Stimulated activated CD8-positive, alpha-beta memory T cell treated with anti-CD3 and anti-CD28 coated beads, Interleukin-12 subunit alpha, Interleukin-12 subunit beta, amount 100 ng/mL, for 24 hours (primary cell): ENCODE data around the gene PPM1G.
A peak's percentile ranks its signal among the peaks of the same experiment; 100 is the strongest.
"Not testable (repeated sequence)": the region's sequence is repeated elsewhere in the genome, so short reads cannot be mapped to it uniquely, and the experiment has no call there.

Experiments used
- DNase-seq: peaks from one replicate; pipeline ENCODE4 v3.0.0-alpha.2; 2020; ENCODE audit errors: extremely low read depth

PPM1G gene

GRCh38 chr2:27376151-27376865, 33.1 kb downstream of the PPM1G start:
- DNase-seq, result no peak

GRCh38 chr2:27375513-27376099, 33.8 kb downstream of the PPM1G start:
- DNase-seq, result no peak

GRCh38 chr2:27373567-27373966, 35.8 kb downstream of the PPM1G start:
- DNase-seq, result no peak

GRCh38 chr2:27372937-27373336, 36.5 kb downstream of the PPM1G start:
- DNase-seq, result no peak

DNA sequence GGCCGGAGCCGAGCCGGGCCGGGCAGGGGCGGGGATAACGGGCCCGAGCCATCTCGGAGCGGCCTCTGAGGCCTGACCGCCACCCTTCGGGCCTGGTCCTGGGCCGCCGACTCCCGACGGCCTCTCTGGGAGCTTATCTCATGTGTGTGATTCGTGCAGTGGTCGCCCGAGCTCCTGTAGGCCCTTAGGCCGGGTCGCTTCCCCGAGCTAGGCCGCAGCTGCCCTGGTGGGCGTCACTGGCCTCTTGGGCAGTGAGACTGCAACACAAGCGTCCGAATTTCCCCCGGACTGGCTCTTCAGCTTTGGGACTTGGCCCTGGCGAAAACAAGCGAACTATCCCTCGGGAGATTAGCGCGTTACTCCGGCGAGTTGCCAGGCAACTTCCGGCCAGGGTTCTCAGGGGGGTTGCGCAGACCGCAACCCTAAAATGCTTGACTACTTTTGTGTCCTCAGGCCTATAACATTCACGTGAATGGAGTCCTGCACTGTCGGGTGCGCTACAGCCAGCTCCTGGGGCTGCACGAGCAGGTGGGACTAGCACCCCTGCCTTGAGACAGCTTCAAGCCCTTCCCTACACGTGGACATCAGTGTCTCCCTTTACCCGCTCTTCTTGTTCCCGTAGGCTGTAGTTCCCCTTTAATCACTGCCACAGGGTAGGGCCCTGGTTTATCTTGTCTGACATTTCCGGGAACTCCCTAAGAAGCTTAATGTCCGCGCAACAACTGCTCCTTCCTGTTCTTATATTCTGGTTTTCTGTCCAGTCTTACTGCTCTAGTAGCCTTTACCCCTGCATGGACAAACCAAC, 38.4 kb downstream of the PPM1G start:
- DNase-seq, result no peak

DNA sequence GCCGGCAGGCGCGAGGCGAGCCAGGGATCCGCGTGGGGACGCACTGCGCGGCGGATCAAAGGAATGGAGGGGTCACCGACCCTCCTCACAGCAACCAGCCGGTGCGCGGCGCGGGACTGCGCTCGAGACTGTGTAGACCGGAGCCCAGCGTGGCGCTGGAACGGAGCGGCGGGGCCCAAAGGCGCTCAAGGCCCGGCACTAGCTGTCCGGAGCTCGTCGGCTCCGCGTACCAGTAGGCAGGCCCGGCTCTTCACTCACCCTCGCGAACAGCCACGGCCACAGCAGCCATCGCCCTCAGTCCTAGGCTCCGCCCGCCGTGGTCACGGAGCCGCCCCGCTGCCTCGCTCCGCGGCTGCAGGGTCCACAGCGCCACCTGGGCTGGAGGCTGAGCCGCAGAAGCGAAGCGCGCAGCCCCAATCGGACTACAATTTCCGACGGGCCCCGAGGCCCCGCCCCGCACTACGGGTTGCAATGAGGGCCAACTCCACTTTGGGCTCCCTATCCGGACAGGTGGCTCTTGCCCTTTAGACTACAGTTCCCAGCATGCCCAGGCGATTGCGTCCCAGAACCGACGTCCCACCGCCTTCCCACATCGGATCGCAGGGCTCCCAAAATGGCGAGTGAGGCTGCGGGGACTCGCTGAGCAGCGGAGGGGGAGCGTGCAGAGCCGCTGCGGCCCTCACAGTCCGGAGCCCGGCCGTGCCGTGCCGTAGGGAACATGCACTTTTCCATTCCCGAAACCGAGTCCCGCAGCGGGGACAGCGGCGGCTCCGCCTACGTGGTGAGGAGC, 39.2 kb downstream of the PPM1G start, which contains the start of the genes EIF2B4 and SNX17:
TSS of gene EIF2B4 (minus strand) at position 313 of the 790 bp plus-strand sequence. CDS start at position 289, 24 bp downstream.
TSS of gene SNX17 (plus strand) at position 591 of the 790 bp plus-strand sequence. CDS start at position 719, 128 bp downstream.
- peak; percentile 96 for DNase-seq

- no peak for DNase-seq
These were observed 39.8 kb downstream of the PPM1G start for GRCh38 chr2:27369471-27370025.

DNA sequence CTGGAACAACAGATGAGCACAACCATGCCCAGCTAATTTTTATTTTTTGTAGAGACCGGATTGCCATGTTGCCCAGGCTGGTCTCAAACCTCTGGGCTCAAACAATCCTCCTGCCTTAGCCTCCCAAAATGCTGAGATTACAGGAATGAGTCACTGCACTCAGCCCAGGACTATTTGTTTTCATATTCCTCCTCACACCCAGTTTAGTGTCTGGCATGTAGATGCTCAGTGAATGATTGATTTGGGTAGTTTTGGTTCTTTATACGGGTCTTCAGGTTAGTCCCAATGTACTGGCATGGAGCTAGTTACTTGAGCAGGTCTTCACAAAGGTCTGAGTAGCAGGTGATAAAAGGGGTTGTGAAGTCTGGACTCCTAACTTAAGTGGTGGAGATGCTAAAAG, 45.5 kb downstream of the PPM1G start:
- DNase-seq, result no peak

DNA sequence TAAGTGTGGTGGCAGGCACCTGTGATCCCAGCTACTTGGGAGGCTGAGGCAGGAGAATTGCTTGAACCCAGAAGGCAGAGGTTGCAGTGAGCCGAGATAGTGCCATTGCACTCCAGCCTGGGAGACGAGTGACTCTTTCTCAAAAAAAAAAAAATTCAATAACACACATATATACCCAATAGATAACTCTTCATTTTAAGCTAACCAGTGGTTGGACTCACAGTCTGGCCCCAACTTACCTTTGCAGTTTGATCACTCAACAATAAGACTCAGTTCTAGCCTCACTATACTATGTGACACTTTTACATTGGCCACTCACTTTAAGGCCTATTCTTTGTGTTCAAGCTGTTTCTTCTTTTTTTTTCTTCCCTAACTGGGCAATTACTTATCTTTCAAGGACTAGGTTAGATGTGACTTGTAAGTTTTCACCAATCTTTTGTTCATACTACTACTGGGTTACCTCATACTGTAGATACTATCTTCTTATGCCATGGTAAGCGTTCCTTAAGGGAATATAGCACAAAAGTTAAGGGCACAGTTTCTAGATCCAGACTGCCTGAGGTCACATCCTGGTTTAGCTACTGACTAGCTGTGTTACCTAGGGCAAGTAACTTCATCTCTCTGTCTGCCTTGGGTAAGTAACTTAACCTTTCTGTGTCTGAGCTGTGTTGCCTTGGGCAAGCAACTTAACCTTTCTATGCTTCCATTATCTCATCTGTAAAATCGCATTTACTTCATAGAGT, 46.5 kb downstream of the PPM1G start:
- no peak for DNase-seq

- peak; percentile 83 for DNase-seq
These were observed 52.8 kb downstream of the PPM1G start, which contains the start of gene GTF3C2 for GRCh38 chr2:27356382-27357181. TSS of gene GTF3C2 (minus strand) at chr2:27356764. CDS start at chr2:27343554, 13,210 bp downstream.

DNA sequence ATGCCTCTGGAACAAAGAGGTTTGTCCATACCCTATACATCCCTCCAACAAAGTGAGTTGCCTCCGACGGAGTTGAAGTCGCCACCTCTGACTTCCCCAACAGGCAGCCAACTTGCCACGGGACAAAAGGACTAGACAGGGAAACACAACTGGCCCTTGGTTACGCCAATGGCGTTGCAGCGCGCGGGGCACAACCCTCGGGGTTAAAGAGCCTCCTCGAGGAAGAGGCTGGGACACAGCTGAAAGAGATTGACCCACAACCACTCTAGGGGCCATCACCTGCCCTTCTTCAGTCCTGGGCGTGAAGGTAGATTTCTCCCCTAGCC, 53.4 kb downstream of the PPM1G start:
- DNase-seq, result no peak

GRCh38 chr2:27354597-27354927, 54.8 kb downstream of the PPM1G start:
- no peak for DNase-seq

- DNase-seq, result no peak
These were observed 55.4 kb downstream of the PPM1G start for GRCh38 chr2:27353762-27354596.

DNA sequence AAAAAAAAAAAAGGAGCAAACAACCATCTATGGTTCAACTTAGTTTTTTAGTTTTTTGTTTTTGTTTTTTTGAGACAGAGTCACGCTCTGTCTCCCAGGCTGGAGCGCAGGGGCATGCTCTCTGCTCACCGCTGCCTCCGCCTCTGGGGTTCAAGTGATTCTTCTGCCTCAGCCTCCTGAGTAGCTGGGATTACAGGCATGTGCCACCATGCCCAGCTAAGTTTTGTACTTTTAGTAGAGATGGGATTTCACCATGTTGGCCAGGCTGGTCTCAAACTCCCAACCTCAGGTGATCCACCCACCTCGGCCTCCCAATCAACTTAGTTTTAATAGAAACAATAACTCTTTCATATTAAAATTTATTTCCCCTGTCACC, 56.0 kb downstream of the PPM1G start:
- not testable (repeated sequence) for DNase-seq

- DNase-seq, result no peak
These were observed 57.4 kb downstream of the PPM1G start for GRCh38 chr2:27351802-27352598.

DNA sequence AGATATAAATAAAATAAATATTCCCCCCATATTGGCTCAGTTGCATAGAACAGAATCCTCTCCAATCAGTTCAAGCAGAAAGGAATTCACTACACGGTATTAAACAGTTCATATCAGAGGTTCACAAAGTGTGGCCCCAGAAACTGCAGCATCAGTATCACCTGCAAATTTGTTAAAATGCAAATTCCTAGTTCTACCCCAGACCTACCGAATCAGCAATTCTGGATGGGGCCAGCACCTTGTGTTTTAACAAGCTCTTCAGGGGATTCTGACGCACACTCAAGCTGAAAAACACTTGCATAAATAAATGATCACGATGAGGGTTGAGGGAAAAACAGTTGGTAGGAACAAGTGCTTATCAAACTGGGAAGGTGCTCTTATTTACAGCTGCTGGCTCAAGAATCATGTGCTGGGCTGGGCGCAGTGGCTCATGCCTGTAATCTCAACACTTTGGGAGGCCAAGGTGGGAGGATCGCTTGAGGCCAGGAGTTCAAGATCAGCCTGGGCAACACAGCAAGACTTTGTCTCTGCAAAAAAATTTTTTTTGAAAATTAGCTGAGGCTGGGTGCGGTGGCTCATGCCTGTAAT, 59.2 kb downstream of the PPM1G start:
- no peak for DNase-seq

DNA sequence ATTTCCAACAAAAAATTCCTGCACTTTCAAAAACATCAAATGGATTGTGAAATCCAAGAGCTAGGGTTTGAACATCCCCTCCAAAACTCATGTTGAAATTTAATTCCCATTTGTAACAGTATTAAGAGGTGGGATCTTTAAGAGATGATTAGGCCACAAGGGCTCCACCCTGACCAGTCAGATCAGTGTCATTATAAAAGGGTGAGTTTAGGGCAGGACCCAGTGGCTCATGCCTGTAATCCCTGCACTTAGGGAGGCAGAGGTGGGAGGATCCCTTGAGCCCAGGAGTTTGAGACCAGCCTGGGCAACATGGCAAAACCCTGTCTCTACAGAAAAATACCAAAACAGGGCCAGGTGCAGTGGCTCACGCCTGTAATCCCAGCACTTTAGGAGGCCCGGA, 61.8 kb downstream of the PPM1G start:
- no peak for DNase-seq

DNA sequence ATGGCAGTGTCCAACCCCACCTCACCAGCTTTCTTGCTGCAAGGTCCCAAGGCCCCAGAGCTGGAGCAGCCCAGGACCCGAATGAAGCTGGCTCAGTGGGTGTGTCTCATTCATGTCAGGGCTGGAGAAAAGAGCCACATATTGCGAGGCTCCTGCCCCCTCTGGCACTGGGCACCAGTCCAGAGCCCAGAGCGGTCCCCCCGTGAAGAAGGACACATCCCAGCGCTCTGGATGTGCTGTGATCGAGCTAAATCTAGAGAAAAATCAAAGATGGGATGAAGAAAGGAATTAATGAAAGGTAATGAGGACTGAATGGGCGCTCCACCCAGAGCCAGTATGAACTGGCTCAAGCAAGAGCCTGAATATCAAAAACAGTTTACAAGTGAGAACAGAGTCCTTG, 73.2 kb downstream of the PPM1G start:
- no peak for DNase-seq
